GM12878 (cell line): ENCODE results near the gene TMEM179B. TPM values are rescaled to one million over a fixed set of nuclear protein-coding genes. Genes with fewer than 3 reads are reported as not detected.

Experiments used
- ATF3 ChIP-seq: IDR thresholded peaks from 2 replicates; pipeline ENCODE4 v1.6.1; 2011; ENCODE audit warnings: low read depth, mild to moderate bottlenecking, low read length, moderate library complexity, borderline replicate concordance; ENCODE audit errors: extremely low read depth
- BCL11A ChIP-seq: IDR thresholded peaks from 2 replicates; pipeline ENCODE4 v1.6.1; 2011; ENCODE audit warnings: low read depth, low read length
- BMI1 ChIP-seq: fragments of 450-650 bp; IDR thresholded peaks from 2 replicates; pipeline ENCODE4 v1.6.1; 2016; ENCODE audit warnings: mild to moderate bottlenecking, moderate library complexity, borderline replicate concordance
- CEBPB ChIP-seq, 2 experiments: fragments of 150-350 bp in 1 of 2; IDR thresholded peaks; 2 replicates each; pipeline ENCODE4 v1.6.1; 2012 to 2014; ENCODE audit warnings: low read depth in 2 of 2, low read length in 2 of 2, borderline replicate concordance in 1 of 2, inconsistent platforms in 1 of 2
- CHD2 ChIP-seq: IDR thresholded peaks from 2 replicates; pipeline ENCODE4 v1.6.1; 2011; ENCODE audit warnings: low read depth, low read length, improper control_type of control experiment, borderline replicate concordance
- FOXM1 ChIP-seq: IDR thresholded peaks from 2 replicates; pipeline ENCODE4 v1.6.1; 2012; ENCODE audit warnings: low read depth, mild to moderate bottlenecking, inconsistent platforms, low read length, moderate library complexity
- GATAD2B ChIP-seq: fragments of 450-650 bp; conservative IDR thresholded peaks from 2 replicates; pipeline ENCODE4 v1.6.1; 2017; ENCODE audit warnings: low read depth, mild to moderate bottlenecking, moderate library complexity
- IKZF1 ChIP-seq: fragments of 450-650 bp; conservative IDR thresholded peaks from 2 replicates; pipeline ENCODE4 v1.6.1; 2017; ENCODE audit warnings: antibody characterized with exemption, mild to moderate bottlenecking
- IKZF2 ChIP-seq, 2 experiments: fragments of 450-650 bp; IDR thresholded peaks; 2 replicates each; pipeline ENCODE4 v1.6.1; 2017; ENCODE audit warnings: mild to moderate bottlenecking in 2 of 2, moderate library complexity in 2 of 2
- MAX ChIP-seq: IDR thresholded peaks from 2 replicates; pipeline ENCODE4 v1.6.1; 2012; ENCODE audit warnings: low read depth, low read length, improper control_type of control experiment
- MEF2B ChIP-seq: fragments of 450-650 bp; IDR thresholded peaks from 2 replicates; pipeline ENCODE4 v1.6.1; 2018; ENCODE audit warnings: mild to moderate bottlenecking, moderate library complexity; ENCODE audit not compliant: partially characterized antibody, poor library complexity, severe bottlenecking
- NBN ChIP-seq: fragments of 450-650 bp; IDR thresholded peaks from 2 replicates; pipeline ENCODE4 v1.6.1; 2016
- NR2F1 ChIP-seq: fragments of 450-650 bp; conservative IDR thresholded peaks from 2 replicates; pipeline ENCODE4 v1.6.1; 2017; ENCODE audit warnings: mild to moderate bottlenecking
- POLR2AphosphoS5 ChIP-seq: IDR thresholded peaks from 2 replicates; pipeline ENCODE4 v1.6.1; 2011; ENCODE audit warnings: mild to moderate bottlenecking, low read length, inconsistent platforms
- RAD51 ChIP-seq: fragments of 450-650 bp; IDR thresholded peaks from 2 replicates; pipeline ENCODE4 v1.6.1; 2016; ENCODE audit warnings: moderate library complexity, mild to moderate bottlenecking, inconsistent platforms
- RBBP5 ChIP-seq: fragments of 200-600 bp; sonication (generic); conservative IDR thresholded peaks from 2 replicates; pipeline ENCODE4 v1.6.1; 2016
- RELA ChIP-seq: fragments of 450-650 bp; IDR thresholded peaks from 2 replicates; pipeline ENCODE4 v1.8.0; 2014; ENCODE audit warnings: borderline replicate concordance; ENCODE audit not compliant: partially characterized antibody
- SMAD1 ChIP-seq: fragments of 450-650 bp; IDR thresholded peaks from 2 replicates; pipeline ENCODE4 v1.6.1; 2018; ENCODE audit warnings: mild to moderate bottlenecking, low read depth; ENCODE audit not compliant: partially characterized antibody
- SREBF1 ChIP-seq: IDR thresholded peaks from 2 replicates; pipeline ENCODE4 v1.6.1; 2012; ENCODE audit warnings: mild to moderate bottlenecking, low read length
- SUPT20H ChIP-seq: IDR thresholded peaks from 2 replicates; pipeline ENCODE4 v1.6.1; 2011; ENCODE audit warnings: low read depth, mild to moderate bottlenecking, low read length, moderate library complexity, borderline replicate concordance; ENCODE audit not compliant: control insufficient read depth
- YY1 ChIP-seq: IDR thresholded peaks from 2 replicates; pipeline ENCODE4 v1.6.1; 2011; ENCODE audit warnings: low read depth, mild to moderate bottlenecking, low read length
- ZBED1 ChIP-seq: IDR thresholded peaks from 2 replicates; pipeline ENCODE4 v1.6.1; 2016; ENCODE audit warnings: borderline replicate concordance
- ZNF207 ChIP-seq: fragments of 450-650 bp; IDR thresholded peaks from 2 replicates; pipeline ENCODE4 v1.6.1; 2014; ENCODE audit warnings: antibody characterized with exemption, mild to moderate bottlenecking, borderline replicate concordance
- ZSCAN29 ChIP-seq: fragments of 450-650 bp; IDR thresholded peaks from 2 replicates; pipeline ENCODE4 v1.6.1; 2017; ENCODE audit warnings: mild to moderate bottlenecking, moderate library complexity
- polyA plus RNA-seq, 11 experiments: library from polyadenylated mRNA; depleted of rRNA in 4 of 11; unstranded in 6 of 11; stranded (reverse) in 5 of 11; fragments of >200 nt; fragmentation: Nextera tagmentation in 4 of 11; fragmentation: Illumina TruSeq in 1 of 11; extraction: Ambion mirVana in 4 of 11; extraction: Trizol in 1 of 11; gene quantifications; 1 replicate in 1 of 11; 2 replicates in 10 of 11; pipeline versions ENCODE4 v1.2.1 to v1.2.3, GENCODE V29; 2011 to 2016; ENCODE audit warnings: inconsistent platforms in 2 of 11, missing spikeins in 2 of 11, low read depth in 1 of 11
- total RNA-seq, 4 experiments: library from RNA; depleted of rRNA in 3 of 4; stranded (reverse); fragments of >200 nt in 3 of 4; fragmentation: Illumina TruSeq in 1 of 4; extraction: Trizol in 1 of 4; gene quantifications; 2 replicates each; pipeline versions ENCODE4 v1.2.1 to v1.2.3, GENCODE V29; 2013 to 2021
- TF ChIP-seq, protein P1 (sequence below): fragments of 450-650 bp; IDR thresholded peaks from 2 replicates; pipeline ENCODE4 v1.6.1; 2016; ENCODE audit warnings: mild to moderate bottlenecking
- TF ChIP-seq, protein P2 (sequence below): fragments of 450-650 bp; IDR thresholded peaks from 2 replicates; pipeline ENCODE4 v1.6.1; 2014; ENCODE audit warnings: mild to moderate bottlenecking

Gene TMEM179B
- total and polyA plus RNA-seq, 10 of the 15 experiments (the other 5 are each of a cell fraction or from before 2014, with no cell fraction given), result 21.7 to 82.4 (median 42.0) TPM

GRCh38 chr11:62839050-62839945 is 52.1 kb downstream of the TMEM179B start, which contains the start of gene WDR74 (continued):
- peak; percentile 88; the same call in 1 of the 2 replicates for TF ChIP-seq ATF3
- no peak; the same call in 1 of the 2 replicates for TF ChIP-seq ZBED1
- peak; percentile 58 for TF ChIP-seq ZNF207
- peak; percentile 9 for TF ChIP-seq MEF2B
- no peak for TF ChIP-seq CEBPB (IDR thresholded peaks at IDR 0.05; ENCODE audit: borderline replicate concordance in 1 of 2, low read depth in 2 of 2, low read length in 2 of 2)
- TF ChIP-seq RBBP5, result 0 out of 2 replicates have a peak, but pooled peaks have one; percentile 24
- peak; percentile 82 for TF ChIP-seq IKZF1
- no peak for TF ChIP-seq FOXM1
- TF ChIP-seq SMAD1, result peak; percentile 73
- TF ChIP-seq ZSCAN29, result no peak
- peak; percentile 28 to 33; a peak in 2 of 4 replicates for TF ChIP-seq IKZF2 (IDR thresholded peaks at IDR 0.05)
- peak; percentile 98 for TF ChIP-seq YY1
- TF ChIP-seq CHD2, result peak; percentile 71
- no peak for TF ChIP-seq SUPT20H
- peak; percentile 36; the same call in 1 of the 2 replicates for TF ChIP-seq GATAD2B
- TF ChIP-seq BMI1, result no peak
- peak; percentile 88 for TF ChIP-seq POLR2AphosphoS5
- 0 out of 2 replicates have a peak, but pooled peaks have one; percentile 10 for TF ChIP-seq BCL11A
- TF ChIP-seq RELA, result peak; percentile 32
- TF ChIP-seq RAD51, result peak; percentile 26; the same call in 1 of the 2 replicates
- TF ChIP-seq NBN, result peak; percentile 85
- TF ChIP-seq MAX, result peak; percentile 99
- TF ChIP-seq, protein P1, sequence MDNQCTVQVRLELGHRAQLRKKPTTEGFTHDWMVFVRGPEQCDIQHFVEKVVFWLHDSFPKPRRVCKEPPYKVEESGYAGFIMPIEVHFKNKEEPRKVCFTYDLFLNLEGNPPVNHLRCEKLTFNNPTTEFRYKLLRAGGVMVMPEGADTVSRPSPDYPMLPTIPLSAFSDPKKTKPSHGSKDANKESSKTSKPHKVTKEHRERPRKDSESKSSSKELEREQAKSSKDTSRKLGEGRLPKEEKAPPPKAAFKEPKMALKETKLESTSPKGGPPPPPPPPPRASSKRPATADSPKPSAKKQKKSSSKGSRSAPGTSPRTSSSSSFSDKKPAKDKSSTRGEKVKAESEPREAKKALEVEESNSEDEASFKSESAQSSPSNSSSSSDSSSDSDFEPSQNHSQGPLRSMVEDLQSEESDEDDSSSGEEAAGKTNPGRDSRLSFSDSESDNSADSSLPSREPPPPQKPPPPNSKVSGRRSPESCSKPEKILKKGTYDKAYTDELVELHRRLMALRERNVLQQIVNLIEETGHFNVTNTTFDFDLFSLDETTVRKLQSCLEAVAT, result peak; percentile 64
- no peak for TF ChIP-seq SREBF1
- TF ChIP-seq NR2F1, result no peak
- TF ChIP-seq, protein P2, sequence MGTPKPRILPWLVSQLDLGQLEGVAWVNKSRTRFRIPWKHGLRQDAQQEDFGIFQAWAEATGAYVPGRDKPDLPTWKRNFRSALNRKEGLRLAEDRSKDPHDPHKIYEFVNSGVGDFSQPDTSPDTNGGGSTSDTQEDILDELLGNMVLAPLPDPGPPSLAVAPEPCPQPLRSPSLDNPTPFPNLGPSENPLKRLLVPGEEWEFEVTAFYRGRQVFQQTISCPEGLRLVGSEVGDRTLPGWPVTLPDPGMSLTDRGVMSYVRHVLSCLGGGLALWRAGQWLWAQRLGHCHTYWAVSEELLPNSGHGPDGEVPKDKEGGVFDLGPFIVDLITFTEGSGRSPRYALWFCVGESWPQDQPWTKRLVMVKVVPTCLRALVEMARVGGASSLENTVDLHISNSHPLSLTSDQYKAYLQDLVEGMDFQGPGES, result no peak
